Posterior cingulate gyrus (tissue), 11 donors: ENCODE results near the gene AKAP14.
"Not testable (repeated sequence)": the region's sequence is repeated elsewhere in the genome, so short reads cannot be mapped to it uniquely, and the experiment has no call there.

ENCODE experiments used
- DNase-seq, 10 donors: peaks; one replicate each; pipeline versions ENCODE4 v3.0.0 to v3.0.0-alpha.2; 2020 to 2021; ENCODE audit warnings: mixed read lengths in 3 of 10
- intact Hi-C: fragments of 100-400 bp; cut with DNase I; formaldehyde crosslinking; loops from one replicate; pipeline ENCODE4 v1.15.1; 2023

AKAP14 gene

DNA sequence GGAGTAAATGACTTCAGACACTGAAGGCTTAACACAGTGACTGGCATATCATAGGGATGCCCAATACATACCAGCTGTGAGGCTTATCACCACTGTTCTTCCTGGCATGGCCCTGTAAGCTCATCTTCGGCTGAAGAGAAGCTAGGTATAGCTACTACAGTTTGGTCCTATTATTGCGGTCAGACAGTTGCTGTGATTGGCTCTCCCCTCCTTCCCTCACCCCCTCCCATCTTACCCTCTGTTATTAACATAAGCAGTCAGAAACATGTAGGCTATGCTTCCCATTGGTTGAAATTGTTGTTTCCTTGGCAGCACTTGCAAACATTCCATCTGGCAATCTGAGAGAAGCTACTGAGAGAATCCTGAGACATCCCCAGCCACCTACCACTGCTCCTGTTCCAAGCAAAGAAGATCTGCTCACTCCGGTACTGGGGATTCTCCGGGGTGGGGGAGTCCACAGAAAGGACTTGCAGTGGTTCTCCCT lies at the start of gene AKAP14:
Gene AKAP14, plus strand, starts transcription at position 51 of the 484 bp plus-strand sequence. CDS start 7,331 bp downstream, outside the sequence.
- intact Hi-C loops: no loop called here
- no peak for DNase-seq

DNA sequence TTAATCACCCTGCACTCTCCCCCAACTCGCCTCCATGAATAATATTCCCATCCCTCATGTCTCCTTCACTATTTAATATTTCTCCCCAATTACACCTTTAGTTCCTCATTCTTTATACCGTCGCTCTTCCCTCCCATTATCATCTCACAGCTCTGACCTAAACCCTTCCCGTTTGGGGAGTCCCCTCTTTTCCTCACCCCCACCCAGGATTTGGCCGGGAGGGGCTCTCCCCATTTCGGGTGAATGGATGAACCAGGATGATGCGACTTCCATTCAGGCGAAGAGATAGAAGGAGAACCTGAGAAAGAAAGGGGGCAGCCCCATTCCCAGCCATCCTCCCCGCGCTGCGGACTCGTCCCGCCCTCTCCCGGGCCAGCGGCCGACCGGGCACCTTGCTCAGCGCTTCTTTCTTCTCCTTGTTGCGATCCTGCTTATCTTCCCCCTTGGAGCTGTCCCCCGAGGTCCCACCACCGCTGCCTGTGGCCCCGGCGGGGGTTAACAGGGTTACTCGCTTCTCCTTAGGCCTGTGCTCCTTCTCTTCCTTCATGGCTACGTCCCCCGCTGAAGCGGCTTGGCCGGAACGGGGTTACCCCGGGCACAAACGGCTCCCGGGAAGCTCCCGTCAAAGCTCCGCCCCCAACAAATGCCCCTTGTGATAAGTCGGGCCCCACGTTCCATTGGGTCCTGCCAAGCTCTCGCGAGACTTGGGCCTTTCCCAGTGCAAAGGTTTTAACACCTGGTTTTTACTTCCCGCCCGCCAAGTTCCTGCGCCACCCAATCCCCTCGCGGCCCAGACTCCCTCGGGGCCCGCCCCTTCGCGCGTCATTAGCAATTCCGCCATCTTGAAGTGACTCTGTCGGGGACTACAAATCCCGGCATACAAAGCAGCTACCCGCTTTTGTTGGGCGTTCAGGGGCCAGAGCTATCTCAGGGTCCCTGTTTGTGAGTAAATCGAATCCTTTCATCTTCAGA lies 43.0 kb upstream of the AKAP14 start, which contains the start of gene UPF3B:
Gene UPF3B, minus strand, starts transcription at position 582 of the 972 bp plus-strand sequence. Its CDS starts 35 bp downstream, at position 547.
- intact Hi-C loops: loop anchor here (2.0 to 5.0 kb wide), 2 partner anchors 18 to 60 kb away; partner anchors contain the start of genes NDUFA1, RNF113A and RPL39
- DNase-seq: peak; percentile 84 to 99 (median 90)

- no peak for DNase-seq
- intact Hi-C loops: loop anchor here (2.0 to 5.0 kb wide), 2 partner anchors 17 to 61 kb away; partner anchors contain the start of genes NDUFA1, RNF113A and RPL39
Observed at GRCh38 chrX:119853444-119853843, 42.2 kb upstream of the AKAP14 start.

- peak in 3 of 10 donors; percentile 8 to 10 (median 10) for DNase-seq
- intact Hi-C loops: loop anchor here (2.0 to 10.0 kb wide), 3 partner anchors 18 to 78 kb away; partner anchors contain the start of genes NKAP, RPL39 and UPF3B
Observed at GRCh38 chrX:119870626-119871131, 25.0 kb upstream of the AKAP14 start.

GRCh38 chrX:119871245-119871598 lies 24.5 kb upstream of the AKAP14 start:
- intact Hi-C loops: loop anchor here (2.0 to 10.0 kb wide), 3 partner anchors 18 to 79 kb away; partner anchors contain the start of genes NKAP, RPL39 and UPF3B
- DNase-seq: no peak

GRCh38 chrX:119871599-119872395 lies 23.9 kb upstream of the AKAP14 start, which contains the start of the genes NDUFA1 and RNF113A:
Gene NDUFA1, plus strand, starts transcription at chrX:119871832. Its CDS starts 80 bp downstream, at chrX:119871912.
Gene RNF113A, minus strand, starts transcription at chrX:119871733. Its CDS starts 120 bp downstream, at chrX:119871613.
- intact Hi-C loops: loop anchor here (2.0 to 10.0 kb wide), 3 partner anchors 19 to 79 kb away; partner anchors contain the start of genes NKAP, RPL39 and UPF3B
- peak; percentile 70 to 97 (median 79) for DNase-seq

GRCh38 chrX:119878740-119879139 lies 17.0 kb upstream of the AKAP14 start:
- intact Hi-C loops: loop anchor here (10.0 kb wide), 1 partner anchor 66 kb away; the partner anchor contains the start of gene NKAP
- no peak for DNase-seq

DNA sequence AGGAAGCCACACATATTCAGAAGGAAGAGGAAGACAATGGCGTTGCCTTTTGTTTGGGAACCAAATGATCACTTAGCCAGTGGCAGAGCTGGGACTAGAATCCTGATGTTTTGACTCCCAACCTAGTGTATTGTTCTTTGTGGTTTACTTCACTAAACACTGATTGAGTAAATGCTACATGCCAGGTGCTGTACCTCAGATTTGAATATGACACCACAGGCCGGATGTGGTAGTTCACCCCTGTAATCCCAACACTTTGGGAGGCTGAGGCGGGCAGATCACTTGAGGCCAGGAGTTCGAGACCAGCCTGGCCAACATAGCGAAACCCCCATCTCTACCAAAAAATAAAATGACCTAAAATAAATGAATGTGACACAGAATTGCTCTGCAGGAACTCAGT lies 15.6 kb upstream of the AKAP14 start:
- intact Hi-C loops: no loop called here
- no peak for DNase-seq

DNA sequence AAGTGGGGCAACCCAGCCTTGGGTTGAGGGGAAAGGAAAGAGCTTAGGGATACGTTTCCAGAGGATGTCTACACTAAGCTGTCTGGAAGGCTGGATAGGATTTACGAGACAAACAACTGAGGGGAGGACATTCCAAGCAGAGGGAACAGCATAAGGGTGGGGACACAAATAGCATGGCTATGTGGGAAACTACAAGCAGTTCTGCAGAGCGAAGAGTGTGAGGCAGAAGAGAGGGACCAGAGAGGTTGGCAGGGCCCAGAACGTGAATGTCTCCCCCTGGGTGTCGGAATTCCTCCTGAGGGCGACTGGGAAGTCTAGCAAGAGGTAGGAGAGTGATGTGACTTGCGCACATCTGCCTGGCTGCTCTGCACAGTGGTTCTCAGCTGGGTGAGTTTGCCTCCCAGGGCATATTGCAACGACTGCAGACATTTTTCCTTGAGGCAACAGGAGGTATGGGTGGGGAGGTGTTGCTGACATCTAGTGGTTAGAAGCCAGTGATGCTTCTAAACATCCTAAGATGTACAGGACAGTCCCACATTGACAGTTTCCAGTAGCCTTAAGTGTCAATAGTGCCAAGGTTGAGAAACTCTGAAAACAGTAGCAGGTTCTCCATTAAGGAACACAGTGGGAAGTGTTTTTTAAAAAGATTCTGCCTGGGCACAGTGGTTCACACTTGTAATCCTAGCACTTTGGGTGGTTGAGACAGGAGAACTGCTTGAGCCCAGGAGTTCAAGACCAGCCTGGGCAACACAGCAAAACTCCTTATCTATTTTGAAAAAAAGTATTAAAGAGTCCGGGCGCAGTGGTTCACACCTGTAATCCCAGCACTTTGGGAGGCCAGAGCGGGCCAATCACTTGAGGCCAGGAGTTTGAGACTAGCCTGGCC lies 14.9 kb upstream of the AKAP14 start:
- DNase-seq: peak in 1 of 10 donors; percentile 7
- intact Hi-C loops: no loop called here

- DNase-seq: no peak
Observed at GRCh38 chrX:119885554-119886428, 9.9 kb upstream of the AKAP14 start.

GRCh38 chrX:119887721-119888425 lies 7.8 kb upstream of the AKAP14 start:
- intact Hi-C loops: no loop called here
- DNase-seq: peak in 7 of 10 donors; percentile 16 to 88 (median 37)

More at GRCh38 chrX:119885554-119886428, 9.9 kb upstream of the AKAP14 start:
- intact Hi-C loops: no loop called here

GRCh38 chrX:119890626-119891025 lies 5.1 kb upstream of the AKAP14 start:
- intact Hi-C loops, DNase-seq: not testable (repeated sequence)

DNA sequence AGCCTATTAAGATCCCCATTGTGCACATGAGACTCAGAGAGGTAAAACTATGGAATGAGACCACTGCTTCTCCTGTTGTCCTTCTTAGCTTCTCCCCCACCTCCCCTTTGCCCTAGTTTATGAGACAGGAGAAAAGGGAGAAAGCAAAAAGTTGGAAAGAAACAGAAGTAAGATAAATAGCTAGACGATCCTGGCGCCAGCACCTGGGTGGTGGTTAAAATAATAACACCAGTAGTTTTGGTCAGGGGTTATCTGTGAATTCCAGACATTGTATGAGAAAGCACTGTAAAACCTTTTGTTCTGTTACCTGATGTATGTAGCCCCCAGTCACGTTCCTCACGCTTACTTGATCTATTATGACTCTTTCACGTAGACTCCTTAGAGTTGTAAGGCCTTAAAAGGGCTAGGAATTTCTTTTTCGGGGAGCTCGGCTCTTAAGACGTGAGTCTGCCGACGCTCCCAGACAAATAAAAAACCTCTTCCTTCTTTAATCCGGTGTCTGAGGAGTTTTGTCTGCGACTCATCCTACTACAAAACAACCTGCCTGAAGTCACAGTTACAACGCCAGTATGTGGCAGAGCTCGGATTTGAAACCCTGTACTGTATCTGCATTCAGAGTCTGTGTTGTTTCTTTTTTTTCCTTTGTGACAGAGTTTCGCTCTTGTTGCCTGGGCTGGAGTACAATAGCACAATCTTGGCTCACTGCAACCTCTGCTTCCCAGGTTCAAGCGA lies 3.6 kb upstream of the AKAP14 start:
- intact Hi-C loops, DNase-seq: not testable (repeated sequence)

- DNase-seq: no peak
- intact Hi-C loops: no loop called here
Observed at GRCh38 chrX:119899125-119899524, 3.4 kb downstream of the AKAP14 start.

DNA sequence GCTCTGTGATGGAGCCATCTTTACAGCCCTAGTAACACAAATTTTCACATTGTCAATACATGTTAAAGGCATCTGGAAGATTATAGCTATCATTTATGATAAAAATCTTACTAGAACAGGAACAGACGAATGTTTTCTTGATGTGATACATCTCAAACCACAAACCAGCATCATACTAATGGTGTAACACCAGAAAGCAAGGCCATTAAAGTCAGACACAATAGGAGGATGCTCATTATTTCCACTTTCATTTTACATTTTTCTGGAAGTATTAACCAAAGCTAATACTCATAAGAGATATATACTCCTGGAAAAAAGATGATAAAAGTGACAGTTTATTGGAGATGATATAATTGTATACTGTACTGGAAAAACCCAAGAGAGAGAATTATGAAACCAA lies 5.3 kb downstream of the AKAP14 start:
- intact Hi-C loops: no loop called here
- DNase-seq: no peak

DNA sequence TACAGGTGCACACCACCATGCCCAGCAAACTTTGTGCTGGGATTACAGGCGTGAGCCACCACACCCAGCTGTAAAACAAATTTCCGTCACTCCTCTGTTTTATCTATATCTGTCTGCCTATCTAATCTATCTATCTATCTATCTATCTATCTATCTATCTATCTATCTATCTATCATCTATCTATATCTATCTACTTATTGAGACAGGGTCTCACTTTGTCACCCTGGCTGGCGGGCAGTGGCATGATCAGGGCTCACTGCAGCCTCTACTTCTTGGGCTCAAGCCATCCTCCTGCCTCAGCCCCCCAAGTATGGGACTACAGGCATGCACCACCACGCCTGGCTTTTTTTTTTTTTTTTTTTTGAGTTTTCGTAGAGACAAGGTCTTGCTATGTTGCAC lies 20.6 kb downstream of the AKAP14 start:
- no peak for DNase-seq
- intact Hi-C loops: no loop called here
